Gastroesophageal sphincter (tissue), 4 donors: Measurements from ENCODE around the gene KLHL18. TPM values are rescaled to one million over a fixed set of nuclear protein-coding genes. Genes with fewer than 3 reads are reported as not detected.
"Not testable (repeated sequence)": the region's sequence is repeated elsewhere in the genome, so short reads cannot be mapped to it uniquely, and the experiment has no call there.

Experiments used
- ATAC-seq: fragments of 150-250 bp; one replicate; pipeline ENCODE4 v1.9.1; 2016; ENCODE audit warnings: mild to moderate bottlenecking, moderate library complexity
- H3K27ac ChIP-seq, 4 donors: fragments of 200-600 bp; sonication (generic) in 3 of 4; 1 replicate in 3 of 4; 2 replicates in 1 of 4; pipeline ENCODE4 v1.5.1; 2016 to 2019
- H3K27me3 ChIP-seq: fragments of 200-600 bp; sonication (generic); one replicate; pipeline ENCODE4 v1.5.1; 2019
- H3K36me3 ChIP-seq, 2 donors: fragments of 200-600 bp; sonication (generic); one replicate each; pipeline ENCODE4 v1.5.1; 2019; ENCODE audit warnings: control low read depth in 1 of 2
- H3K4me1 ChIP-seq, 3 donors: fragments of 200-600 bp; sonication (generic); 1 replicate in 2 of 3; 2 replicates in 1 of 3; pipeline ENCODE4 v1.5.1; 2016 to 2019; ENCODE audit warnings: control low read depth in 2 of 3
- H3K4me3 ChIP-seq, 2 donors: fragments of 200-600 bp; sonication (generic); one replicate each; pipeline ENCODE4 v1.5.1; 2019; ENCODE audit warnings: mild to moderate bottlenecking in 1 of 2, moderate library complexity in 1 of 2
- H3K9me3 ChIP-seq, 3 donors: fragments of 200-600 bp; sonication (generic); one replicate each; pipeline ENCODE4 v1.5.1; 2017 to 2019; ENCODE audit warnings: control low read depth in 2 of 3
- CTCF ChIP-seq, 4 experiments: fragments of 200-600 bp in 2 of 4; fragments of 450-650 bp in 2 of 4; sonication (generic) in 1 of 4; IDR thresholded peaks; one replicate each; pipeline ENCODE4 v1.5.1; 2017 to 2019; ENCODE audit warnings: antibody characterized with exemption in 4 of 4, mild to moderate bottlenecking in 2 of 4, moderate library complexity in 2 of 4
- EP300 ChIP-seq: sonication (generic); formaldehyde crosslinking; IDR thresholded peaks from one replicate; pipeline ENCODE4 v1.6.1; 2017; ENCODE audit warnings: antibody characterized with exemption, mild to moderate bottlenecking
- POLR2A ChIP-seq, 2 donors: fragments of 450-650 bp; IDR thresholded peaks; one replicate each; pipeline ENCODE4 v1.6.1; 2017; ENCODE audit warnings: antibody characterized with exemption in 2 of 2, mild to moderate bottlenecking in 2 of 2, moderate library complexity in 1 of 2
- POLR2AphosphoS5 ChIP-seq: sonication (generic); formaldehyde crosslinking; IDR thresholded peaks from one replicate; pipeline ENCODE4 v1.6.1; 2017; ENCODE audit warnings: antibody characterized with exemption
- WGBS, 2 donors: methylation state at CpG; one replicate each; pipeline ENCODE4 v1.1.5; 2018; ENCODE audit warnings: low coverage in 1 of 2; 5-methylcytosine and 5-hydroxymethylcytosine counted together
- total RNA-seq, 4 donors: library from RNA; depleted of rRNA; stranded (reverse); fragments of >200 nt; gene quantifications; one replicate each; pipeline ENCODE4 v1.1.0, GENCODE V29; 2016

Gene KLHL18
- total RNA-seq, 4 donors from 2014 or later, result 11.6 to 23.3 (median 15.6) TPM

DNA sequence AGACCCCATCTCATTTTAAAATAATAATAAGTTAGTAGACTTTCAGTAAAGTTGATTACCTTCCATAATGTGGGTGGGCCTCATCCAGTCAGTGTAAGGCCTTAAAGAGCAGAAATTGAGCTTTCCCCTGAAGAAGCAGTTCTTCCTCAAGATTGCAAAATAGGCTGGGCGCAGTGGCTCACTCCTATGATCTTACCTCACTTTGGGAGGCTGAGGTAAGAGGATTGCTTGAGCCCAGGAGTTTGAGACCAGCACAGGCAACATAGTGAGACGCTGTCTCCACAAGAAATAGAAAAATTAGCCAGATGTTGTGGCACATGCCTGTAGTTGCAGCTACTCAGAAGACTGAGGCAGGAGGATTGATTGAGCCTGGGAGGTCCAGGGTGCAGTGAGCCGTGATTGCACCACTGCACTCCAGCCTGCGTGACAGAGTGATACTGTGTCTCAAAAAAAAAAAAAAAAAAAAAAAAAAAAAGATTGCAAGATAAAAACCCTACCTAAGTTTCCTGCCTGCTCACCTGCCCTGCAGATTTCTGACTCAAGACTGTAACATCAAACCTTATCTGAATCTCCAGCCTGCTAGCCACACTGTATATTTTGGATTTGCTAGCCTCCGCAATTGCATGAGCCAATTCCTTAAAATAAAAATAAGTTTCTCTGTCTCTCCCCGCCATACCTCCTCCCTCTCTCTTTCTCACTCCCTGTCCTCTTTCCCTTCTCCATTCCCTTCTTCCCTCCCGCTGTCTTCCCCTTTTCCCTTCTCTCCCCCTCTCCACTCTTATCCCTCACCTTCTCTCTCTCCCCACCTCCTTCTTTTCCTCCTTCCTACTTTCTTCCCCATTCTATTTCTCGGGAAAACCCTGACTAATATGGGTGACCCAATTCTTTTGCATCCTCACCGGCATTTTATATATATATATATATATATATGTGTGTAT, 16.9 kb downstream of the KLHL18 start:
- WGBS, 2 donors, result 93 to 94% methylated on average over 3 to 8 of the region's 9 CpGs
- ATAC-seq, result no peak
- no peak overlapping the region for H3K27ac ChIP-seq

GRCh38 chr3:47301456-47301855, 18.7 kb downstream of the KLHL18 start:
- peaks cover 0 to 27% of the 10 kb centered on the region in 2 donors for H3K36me3 ChIP-seq
- ATAC-seq, result no peak
- no peak for TF ChIP-seq POLR2AphosphoS5
- no peak for TF ChIP-seq POLR2A (IDR thresholded peaks at IDR 0.05)
- TF ChIP-seq EP300, result no peak
- no peak for TF ChIP-seq CTCF (IDR thresholded peaks at IDR 0.05)
- no peaks in the 10 kb centered on the region for H3K9me3 ChIP-seq
- H3K27me3 ChIP-seq, result no peaks in the 10 kb centered on the region
- no peak overlapping the region for H3K4me3 ChIP-seq
- H3K4me1 ChIP-seq, result peaks cover 0 to 8% (median 0%) of the 10 kb centered on the region in 3 donors
- no peak overlapping the region for H3K27ac ChIP-seq

More for the DNA sequence above, 16.9 kb downstream of the KLHL18 start:
- H3K27me3 ChIP-seq, result no peaks in the 10 kb centered on the region
- H3K9me3 ChIP-seq, result no peaks in the 10 kb centered on the region
- TF ChIP-seq POLR2AphosphoS5 (no peak), CTCF (IDR thresholded peaks at IDR 0.05) (no peak), POLR2A (IDR thresholded peaks at IDR 0.05) (no peak), EP300 (no peak)
- peaks cover 0 to 23% (median 0%) of the 10 kb centered on the region in 3 donors for H3K4me1 ChIP-seq
- H3K4me3 ChIP-seq, result no peak overlapping the region
- H3K36me3 ChIP-seq, result peaks cover 0 to 27% of the 10 kb centered on the region in 2 donors

GRCh38 chr3:47306022-47306421, 23.3 kb downstream of the KLHL18 start:
- H3K4me1 ChIP-seq, result no peaks in the 10 kb centered on the region
- H3K4me3 ChIP-seq, result no peak overlapping the region
- peaks cover 0 to 37% of the 10 kb centered on the region in 2 donors for H3K36me3 ChIP-seq
- TF ChIP-seq POLR2AphosphoS5 (no peak), EP300 (no peak), CTCF (IDR thresholded peaks at IDR 0.05) (no peak), POLR2A (IDR thresholded peaks at IDR 0.05) (no peak)
- no peaks in the 10 kb centered on the region for H3K27me3 ChIP-seq
- H3K9me3 ChIP-seq, result no peaks in the 10 kb centered on the region
- H3K27ac ChIP-seq, result no peak overlapping the region
- no peak for ATAC-seq
- 57 to 78% methylated on average over 2 of the region's 2 CpGs for WGBS, 2 donors

DNA sequence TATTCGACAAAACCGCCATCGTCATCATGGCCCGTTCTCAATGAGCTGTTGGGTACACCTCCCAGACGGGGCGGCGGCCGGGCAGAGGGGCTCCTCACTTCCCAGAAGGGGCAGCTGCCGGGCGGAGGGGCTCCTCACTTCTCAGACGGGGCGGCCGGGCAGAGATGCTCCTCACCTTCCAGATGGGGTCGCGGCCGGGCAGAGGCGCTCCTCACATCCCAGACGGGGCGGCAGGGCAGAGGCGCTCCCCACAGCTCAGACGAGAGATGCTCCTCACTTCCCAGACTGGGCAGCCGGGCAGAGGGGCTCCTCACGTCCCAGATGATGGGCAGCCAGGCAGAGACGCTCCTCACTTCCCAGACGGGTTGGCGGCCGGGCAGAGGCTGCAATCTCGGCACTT, 26.5 kb downstream of the KLHL18 start:
- not testable (repeated sequence) for H3K4me3 ChIP-seq, H3K27me3 ChIP-seq, H3K9me3 ChIP-seq, H3K27ac ChIP-seq, H3K4me1 ChIP-seq, ATAC-seq
- peaks cover 0 to 13% of the 10 kb centered on the region in 2 donors for H3K36me3 ChIP-seq
- WGBS, 2 donors, result no CpG with 5 or more reads among the region's 28 CpGs

GRCh38 chr3:47310391-47310790, 27.6 kb downstream of the KLHL18 start:
- TF ChIP-seq EP300, result no peak
- TF ChIP-seq POLR2A (IDR thresholded peaks at IDR 0.05), result no peak
- no peak for TF ChIP-seq CTCF (IDR thresholded peaks at IDR 0.05)
- TF ChIP-seq POLR2AphosphoS5, result no peak
- H3K4me1 ChIP-seq, result peaks cover 2 to 12% (median 5%) of the 10 kb centered on the region in 3 donors
- no peak overlapping the region for H3K27ac ChIP-seq
- H3K9me3 ChIP-seq, result no peaks in the 10 kb centered on the region
- no peaks in the 10 kb centered on the region for H3K27me3 ChIP-seq
- no peak overlapping the region for H3K4me3 ChIP-seq
- ATAC-seq, result no peak
- 81 to 89% methylated on average over 3 to 4 of the region's 4 CpGs for WGBS, 2 donors
- H3K36me3 ChIP-seq, result peaks cover 0 to 13% of the 10 kb centered on the region in 2 donors
